ENCODE results near the gene MUC5B.
"Not testable (repeated sequence)": the region's sequence is repeated elsewhere in the genome, so short reads cannot be mapped to it uniquely, and the experiment has no call there.

MUC5B gene

GRCh38 chr11:1222491-1223345, at the start of gene MUC5B:
MUC5B (plus strand) TSS chr11:1223066; CDS start chr11:1223124, 58 bp downstream.
- no peak for DNase-seq

GRCh38 chr11:1173396-1173795, 49.5 kb upstream of the MUC5B start:
- not testable (repeated sequence) for DNase-seq

- DNase-seq = no peak
Measured at GRCh38 chr11:1174441-1175370, 48.2 kb upstream of the MUC5B start.

GRCh38 chr11:1175461-1176223, 47.2 kb upstream of the MUC5B start:
- no peak for DNase-seq

GRCh38 chr11:1176224-1177019, 46.4 kb upstream of the MUC5B start:
- DNase-seq = no peak

GRCh38 chr11:1177020-1177770, 45.7 kb upstream of the MUC5B start:
- no peak for DNase-seq

- DNase-seq = no peak
Measured at GRCh38 chr11:1177771-1178090, 45.1 kb upstream of the MUC5B start.

- DNase-seq = no peak
Measured at GRCh38 chr11:1178201-1178885, 44.5 kb upstream of the MUC5B start.

GRCh38 chr11:1178906-1179305, 44.0 kb upstream of the MUC5B start:
- DNase-seq = no peak

- DNase-seq = no peak
Measured at GRCh38 chr11:1179641-1180040, 43.2 kb upstream of the MUC5B start.

- no peak for DNase-seq
Measured at GRCh38 chr11:1180171-1180570, 42.7 kb upstream of the MUC5B start.

GRCh38 chr11:1180947-1181391, 41.9 kb upstream of the MUC5B start:
- no peak for DNase-seq

GRCh38 chr11:1181420-1181819, 41.4 kb upstream of the MUC5B start:
- DNase-seq = no peak

GRCh38 chr11:1181853-1182535, 40.9 kb upstream of the MUC5B start:
- no peak for DNase-seq

GRCh38 chr11:1184139-1184538, 38.7 kb upstream of the MUC5B start:
- not testable (repeated sequence) for DNase-seq

GRCh38 chr11:1188451-1189130, 34.3 kb upstream of the MUC5B start:
- not testable (repeated sequence) for DNase-seq

GRCh38 chr11:1189816-1190215, 33.0 kb upstream of the MUC5B start:
- DNase-seq = not testable (repeated sequence)

- not testable (repeated sequence) for DNase-seq
Measured at GRCh38 chr11:1191786-1192470, 30.9 kb upstream of the MUC5B start.
